Activated T-cell treated with anti-CD3 and anti-CD28 coated beads, Interleukin-2, amount 50 U/mL, for 4 hours (primary cell): ENCODE data around the gene IKZF3. TPM values are rescaled to one million over a fixed set of nuclear protein-coding genes. Genes with fewer than 3 reads are reported as not detected.

Experiments used
- ATAC-seq, 2 donors: fragments of 200-7000 bp; cut with Tn5 transposase; one replicate each; pipeline ENCODE4 v1.10.0; 2021
- DNase-seq: peaks from one replicate; pipeline ENCODE4 v3.0.0-alpha.2; 2020
- H3K27me3 Mint-ChIP-seq: one replicate; pipeline ENCODE4 v1.8.0; 2021; ENCODE audit warnings: low read depth, mixed read lengths
- H3K36me3 Mint-ChIP-seq: one replicate; pipeline ENCODE4 v1.8.0; 2022; ENCODE audit warnings: mixed read lengths; ENCODE audit not compliant: insufficient read depth
- H3K4me1 Mint-ChIP-seq: one replicate; pipeline ENCODE4 v1.8.0; 2021; ENCODE audit warnings: low read depth, mixed read lengths
- H3K4me3 Mint-ChIP-seq: one replicate; pipeline ENCODE4 v1.8.0; 2021; ENCODE audit warnings: mild to moderate bottlenecking, moderate library complexity, mixed read lengths
- H3K9me3 Mint-ChIP-seq: one replicate; pipeline ENCODE4 v1.8.0; 2021; ENCODE audit warnings: mixed read lengths
- total RNA-seq, 3 donors: library from RNA; stranded (reverse); gene quantifications; one replicate each; pipeline ENCODE4 v1.2.1, GENCODE V29; 2021

IKZF3 gene
- total RNA-seq, 3 donors from 2014 or later = 82.3 to 106 (median 91.6) TPM

DNA sequence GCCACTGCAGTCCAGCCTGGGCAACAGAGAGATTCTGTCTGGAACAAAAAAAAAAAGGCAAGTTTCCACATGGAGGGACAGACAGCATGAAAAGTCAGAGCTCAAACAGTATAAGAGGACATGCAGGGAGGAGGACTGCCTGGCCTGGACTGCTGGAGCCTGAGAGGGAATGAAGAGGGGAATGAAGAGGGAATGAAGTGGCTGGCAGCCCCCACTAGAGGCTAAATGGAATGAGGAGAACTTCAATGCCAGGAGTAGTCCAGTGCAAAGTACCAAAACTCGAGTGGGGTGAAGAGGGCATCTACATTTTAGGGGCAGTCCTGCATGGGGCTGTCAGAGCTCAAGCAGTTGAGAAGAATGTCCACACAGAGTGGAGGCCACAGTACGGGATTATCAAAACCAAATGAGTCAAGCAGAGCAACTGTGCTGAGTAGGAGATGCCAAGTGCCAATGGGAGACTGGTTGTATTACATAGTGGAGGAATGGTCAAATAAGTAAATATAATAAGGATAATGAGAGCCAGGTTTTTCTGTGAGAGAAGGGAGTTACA is 22.9 kb downstream of the IKZF3 start:
- peaks cover 51% of the 10 kb centered on the region for H3K4me1 Mint-ChIP-seq

DNA sequence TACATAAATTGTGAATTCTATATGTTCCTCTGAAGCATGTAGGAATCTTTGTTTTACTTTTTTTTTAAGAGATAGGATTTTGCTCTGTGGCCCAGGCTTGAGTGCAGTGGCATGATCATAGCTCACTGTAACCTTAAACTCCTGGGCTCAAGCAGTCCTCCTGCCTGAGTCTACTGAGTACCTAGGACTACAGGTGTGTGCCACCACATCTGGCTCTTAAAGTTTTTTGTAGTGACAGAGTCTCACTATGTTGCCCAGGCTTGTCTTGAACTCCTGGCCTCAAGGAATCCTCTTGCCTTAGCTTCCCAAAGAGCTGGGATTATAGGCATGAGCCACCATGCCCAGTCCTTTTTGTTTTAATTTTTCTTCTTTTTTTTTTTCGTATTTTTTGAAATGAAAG is 25.3 kb downstream of the IKZF3 start:
- DNase-seq (no peak), ATAC-seq (no peak)
- H3K27me3 Mint-ChIP-seq = no peaks in the 10 kb centered on the region
- H3K4me3 Mint-ChIP-seq = no peak overlapping the region
- H3K9me3 Mint-ChIP-seq = peaks cover 19% of the 10 kb centered on the region
- peaks cover 48% of the 10 kb centered on the region for H3K4me1 Mint-ChIP-seq
- H3K36me3 Mint-ChIP-seq = peaks cover 57% of the 10 kb centered on the region

More for the DNA sequence above, 22.9 kb downstream of the IKZF3 start:
- no peak overlapping the region for H3K4me3 Mint-ChIP-seq
- ATAC-seq (no peak), DNase-seq (no peak)
- peaks cover 43% of the 10 kb centered on the region for H3K36me3 Mint-ChIP-seq
- no peaks in the 10 kb centered on the region for H3K27me3 Mint-ChIP-seq
- peaks cover 11% of the 10 kb centered on the region for H3K9me3 Mint-ChIP-seq

DNA sequence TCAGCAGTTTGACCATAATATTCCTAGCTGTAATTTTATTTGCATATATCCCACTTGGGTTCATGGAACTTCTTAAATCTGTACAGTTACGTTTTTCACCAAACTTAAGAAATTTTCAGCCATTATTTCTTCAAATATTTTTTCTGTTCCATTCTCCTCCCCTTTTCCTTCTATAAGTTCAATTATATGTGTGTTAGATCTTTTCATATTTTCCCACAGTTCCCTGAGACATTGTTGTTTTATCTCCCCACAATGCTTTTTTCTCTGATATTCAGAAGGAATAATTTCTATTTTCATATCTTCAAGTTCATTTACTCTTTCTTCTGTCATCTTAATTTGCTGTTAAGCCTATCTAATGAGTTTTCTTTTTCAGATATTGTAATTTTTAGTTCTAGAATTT is 26.1 kb downstream of the IKZF3 start:
- H3K4me3 Mint-ChIP-seq = no peak overlapping the region
- peaks cover 45% of the 10 kb centered on the region for H3K4me1 Mint-ChIP-seq
- H3K36me3 Mint-ChIP-seq = peaks cover 60% of the 10 kb centered on the region
- ATAC-seq = no peak
- DNase-seq = no peak
- peaks cover 19% of the 10 kb centered on the region for H3K9me3 Mint-ChIP-seq
- no peaks in the 10 kb centered on the region for H3K27me3 Mint-ChIP-seq

DNA sequence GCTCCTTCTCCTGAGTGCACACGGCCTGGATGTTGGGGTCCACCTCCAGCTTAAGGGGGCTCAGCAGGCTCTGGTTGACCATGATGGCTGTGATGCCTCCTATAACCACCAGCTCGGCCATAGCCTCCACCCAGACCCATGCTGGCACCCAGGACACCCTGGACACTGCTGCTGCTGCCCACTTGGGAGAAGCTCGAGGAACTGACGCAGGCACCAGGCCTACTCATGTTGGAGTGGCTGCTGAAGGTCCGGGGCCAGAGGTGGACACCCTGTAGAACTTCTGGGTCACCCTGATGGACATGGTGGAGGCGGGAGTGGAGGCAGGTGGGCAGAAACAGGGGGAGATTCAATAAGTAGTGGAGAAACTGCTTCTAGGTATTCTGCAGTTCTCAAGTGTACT is 28.0 kb downstream of the IKZF3 start:
- DNase-seq (no peak), ATAC-seq (no peak)
- Mint-ChIP-seq H3K4me1 (peaks cover 39% of the 10 kb centered on the region), H3K9me3 (peaks cover 19% of the 10 kb centered on the region), H3K4me3 (no peak overlapping the region), H3K36me3 (peaks cover 60% of the 10 kb centered on the region), H3K27me3 (no peaks in the 10 kb centered on the region)

- ATAC-seq (no peak), DNase-seq (no peak)
- H3K4me1 Mint-ChIP-seq = peaks cover 36% of the 10 kb centered on the region
- H3K4me3 Mint-ChIP-seq = no peak overlapping the region
- no peaks in the 10 kb centered on the region for H3K27me3 Mint-ChIP-seq
- peaks cover 57% of the 10 kb centered on the region for H3K36me3 Mint-ChIP-seq
- peaks cover 19% of the 10 kb centered on the region for H3K9me3 Mint-ChIP-seq
These were observed 28.9 kb downstream of the IKZF3 start for GRCh38 chr17:39835038-39835786.

DNA sequence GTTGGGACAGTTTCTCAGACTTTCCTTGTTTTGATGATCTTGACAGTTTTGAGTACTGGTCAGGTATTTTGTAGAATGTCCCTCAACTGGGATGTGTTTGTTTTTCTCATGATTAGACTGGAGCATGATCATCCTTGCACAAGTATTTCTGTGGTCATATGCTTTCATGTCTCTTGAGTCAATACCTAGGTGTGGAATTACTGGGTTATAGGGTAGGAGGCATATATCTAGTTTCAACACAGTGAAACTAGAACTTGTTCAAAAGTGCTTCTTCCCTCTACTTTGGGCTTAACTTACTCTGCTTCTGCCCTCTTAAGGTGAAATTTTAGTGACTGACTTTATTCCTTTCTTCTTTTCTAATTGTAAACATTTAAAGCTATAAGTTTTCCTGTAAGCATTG is 30.1 kb downstream of the IKZF3 start:
- no peak for DNase-seq
- ATAC-seq = peak; percentile 79 to 81
- peaks cover 31% of the 10 kb centered on the region for H3K4me1 Mint-ChIP-seq
- peaks cover 56% of the 10 kb centered on the region for H3K36me3 Mint-ChIP-seq
- no peak overlapping the region for H3K4me3 Mint-ChIP-seq
- H3K9me3 Mint-ChIP-seq = peaks cover 16% of the 10 kb centered on the region
- no peaks in the 10 kb centered on the region for H3K27me3 Mint-ChIP-seq

DNA sequence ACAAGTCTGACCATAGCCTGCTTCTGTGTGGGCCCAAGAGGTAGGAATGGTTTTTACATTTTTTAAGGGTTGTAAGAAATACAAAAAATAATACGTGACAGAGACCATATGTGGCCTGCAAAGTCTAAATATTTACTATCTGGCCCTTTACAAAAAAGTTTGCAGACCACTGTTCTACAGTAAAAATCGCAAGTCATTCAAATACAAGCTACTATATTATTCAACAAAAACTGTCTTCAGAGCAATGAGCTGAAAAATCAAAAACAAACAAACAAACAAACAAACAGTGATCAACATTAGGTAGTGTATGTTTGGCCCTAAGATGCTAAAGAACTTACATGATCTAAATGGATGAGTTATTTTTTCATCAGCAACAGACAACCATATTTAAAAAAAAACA is 32.5 kb downstream of the IKZF3 start:
- no peak overlapping the region for H3K4me3 Mint-ChIP-seq
- peaks cover 40% of the 10 kb centered on the region for H3K4me1 Mint-ChIP-seq
- H3K27me3 Mint-ChIP-seq = no peaks in the 10 kb centered on the region
- H3K36me3 Mint-ChIP-seq = peaks cover 62% of the 10 kb centered on the region
- DNase-seq (no peak), ATAC-seq (no peak)
- peaks cover 8% of the 10 kb centered on the region for H3K9me3 Mint-ChIP-seq

- Mint-ChIP-seq H3K27me3 (no peaks in the 10 kb centered on the region), H3K9me3 (peaks cover 16% of the 10 kb centered on the region), H3K36me3 (peaks cover 73% of the 10 kb centered on the region), H3K4me3 (no peak overlapping the region), H3K4me1 (peaks cover 28% of the 10 kb centered on the region)
- ATAC-seq (peak; percentile 26 to 27), DNase-seq (no peak)
These were observed 35.7 kb downstream of the IKZF3 start for GRCh38 chr17:39828443-39828842.

DNA sequence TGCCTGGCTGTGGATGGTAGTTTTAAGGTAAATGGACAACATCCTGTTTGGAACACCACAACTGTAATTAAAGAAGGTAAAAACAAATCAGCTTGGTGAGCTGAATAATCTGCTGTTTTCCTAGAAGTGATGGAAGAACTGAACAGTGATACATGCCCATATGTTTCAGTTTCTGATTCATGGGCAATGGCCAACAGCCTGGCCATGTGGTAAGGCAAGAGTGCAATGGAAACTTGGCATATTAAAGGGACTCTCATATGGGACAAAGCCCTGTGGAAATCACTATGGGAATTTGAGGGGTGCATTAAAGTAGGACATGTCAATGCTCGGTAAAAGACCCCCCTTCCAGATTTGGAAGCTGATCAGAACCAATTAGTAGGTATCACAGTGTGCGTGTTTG is 37.8 kb downstream of the IKZF3 start:
- no peak for DNase-seq
- no peaks in the 10 kb centered on the region for H3K27me3 Mint-ChIP-seq
- no peak overlapping the region for H3K4me3 Mint-ChIP-seq
- no peak for ATAC-seq
- H3K9me3 Mint-ChIP-seq = peaks cover 24% of the 10 kb centered on the region
- H3K36me3 Mint-ChIP-seq = peaks cover 81% of the 10 kb centered on the region
- H3K4me1 Mint-ChIP-seq = peaks cover 33% of the 10 kb centered on the region

DNA sequence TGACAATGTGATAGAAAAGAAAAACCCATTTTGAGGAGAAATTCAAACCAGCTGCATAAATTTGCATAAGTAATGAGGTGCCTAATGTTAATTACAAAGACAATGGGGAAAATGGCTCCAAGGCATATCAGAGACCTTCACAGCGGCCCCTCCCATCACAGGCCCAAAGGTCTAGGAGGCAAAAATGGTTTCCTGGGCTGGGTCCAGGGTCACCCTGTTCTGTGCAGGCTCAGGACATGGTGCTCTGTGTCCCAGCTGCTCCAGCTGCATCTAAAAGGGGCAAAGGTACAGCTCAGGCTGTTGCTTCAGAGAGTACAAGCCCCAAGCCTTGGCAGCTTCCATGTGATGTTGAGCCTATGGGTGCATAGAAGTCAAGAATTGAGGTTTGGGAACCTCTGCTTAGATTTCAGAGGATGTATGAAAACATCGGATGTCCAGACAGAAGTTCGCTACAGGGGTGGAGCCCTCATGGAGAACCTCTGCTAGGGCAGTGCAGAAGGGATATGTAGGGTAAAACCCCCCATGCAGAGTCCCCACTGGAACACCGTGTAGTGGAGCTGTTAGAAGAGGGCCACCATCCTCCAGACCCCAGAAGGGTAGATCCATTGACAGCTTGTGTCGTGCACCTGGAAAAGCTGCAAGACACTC is 40.6 kb downstream of the IKZF3 start:
- no peak for ATAC-seq
- Mint-ChIP-seq H3K4me3 (no peak overlapping the region), H3K9me3 (peaks cover 24% of the 10 kb centered on the region), H3K36me3 (peaks cover 78% of the 10 kb centered on the region), H3K27me3 (no peaks in the 10 kb centered on the region), H3K4me1 (peaks cover 57% of the 10 kb centered on the region)
- DNase-seq = no peak

DNA sequence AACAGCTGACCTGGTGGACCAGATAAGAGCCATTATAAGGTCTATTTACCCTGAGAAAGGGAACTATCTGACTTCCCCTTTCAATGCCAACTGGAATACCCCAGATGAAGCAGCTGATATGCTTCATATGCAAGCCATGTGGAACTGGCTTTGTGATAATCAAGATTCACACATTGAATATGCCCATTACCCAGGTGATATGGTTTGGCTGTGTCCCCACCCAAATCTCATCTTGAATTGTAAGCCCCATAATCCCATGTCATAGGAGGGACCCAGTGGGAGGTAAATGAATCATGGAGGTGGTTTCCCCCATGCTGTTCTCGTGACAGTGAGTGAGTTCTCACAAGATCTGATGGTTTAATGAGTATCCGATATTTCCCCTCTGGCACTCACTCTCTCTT is 42.1 kb downstream of the IKZF3 start:
- peaks cover 67% of the 10 kb centered on the region for H3K36me3 Mint-ChIP-seq
- peaks cover 24% of the 10 kb centered on the region for H3K9me3 Mint-ChIP-seq
- no peaks in the 10 kb centered on the region for H3K27me3 Mint-ChIP-seq
- DNase-seq (no peak), ATAC-seq (peak; percentile 65 to 68)
- peaks cover 59% of the 10 kb centered on the region for H3K4me1 Mint-ChIP-seq
- H3K4me3 Mint-ChIP-seq = no peak overlapping the region

DNA sequence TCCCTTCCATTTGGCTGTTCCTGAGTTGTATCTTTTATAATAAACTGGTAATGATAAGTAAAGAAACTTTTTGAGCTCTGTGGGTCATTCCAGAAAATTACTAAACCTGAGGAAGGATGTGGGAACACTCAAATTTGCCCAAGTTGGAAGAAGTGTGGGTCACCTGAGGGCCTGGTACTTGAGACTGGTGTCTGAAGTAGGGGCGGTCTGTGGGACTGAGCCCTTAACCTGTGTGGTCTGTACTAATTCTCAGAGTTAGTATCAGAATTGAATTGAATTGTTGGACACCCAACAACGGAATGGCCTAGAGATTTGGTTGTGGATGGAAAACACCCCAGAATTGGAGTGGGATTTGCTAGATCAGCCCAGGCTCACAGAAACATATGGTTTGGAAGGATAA is 43.1 kb downstream of the IKZF3 start:
- no peak for DNase-seq
- H3K9me3 Mint-ChIP-seq = peaks cover 24% of the 10 kb centered on the region

GRCh38 chr17:39820541-39820940 is 43.6 kb downstream of the IKZF3 start:
- Mint-ChIP-seq H3K9me3 (peaks cover 24% of the 10 kb centered on the region), H3K4me3 (no peak overlapping the region)
- DNase-seq = no peak

More for the DNA sequence above, 43.1 kb downstream of the IKZF3 start:
- no peak for ATAC-seq
- peaks cover 53% of the 10 kb centered on the region for H3K4me1 Mint-ChIP-seq
- H3K27me3 Mint-ChIP-seq = no peaks in the 10 kb centered on the region
- no peak overlapping the region for H3K4me3 Mint-ChIP-seq
- peaks cover 60% of the 10 kb centered on the region for H3K36me3 Mint-ChIP-seq

DNA sequence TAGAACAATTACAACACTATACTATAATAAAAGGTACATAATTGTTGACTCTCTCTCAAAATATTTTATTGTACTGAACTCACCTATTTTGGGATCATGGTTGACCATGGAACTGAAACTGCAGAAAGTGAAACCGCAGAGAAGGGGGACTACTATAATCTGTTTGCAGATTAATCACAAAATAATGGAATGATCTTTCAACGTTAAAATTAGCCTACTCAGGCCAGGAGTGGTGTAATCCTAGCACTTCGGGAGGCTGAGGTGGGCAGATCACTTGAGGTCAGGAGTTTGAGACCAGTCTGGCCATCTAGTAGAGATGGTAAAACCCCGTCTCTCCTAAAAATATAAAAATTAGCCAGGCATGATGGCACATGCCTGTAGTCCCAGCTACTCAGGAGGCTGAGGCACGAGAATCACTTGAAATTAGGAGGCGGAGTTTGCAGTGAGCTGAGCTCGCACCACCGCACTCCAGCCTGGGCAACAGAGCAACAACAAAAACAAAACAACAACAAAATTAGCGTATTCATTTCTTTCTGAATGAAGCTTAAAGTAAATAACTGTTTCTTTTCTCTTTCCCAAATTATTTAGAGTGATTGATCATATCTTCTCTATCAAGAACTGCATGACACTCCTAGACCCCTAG is 45.6 kb downstream of the IKZF3 start:
- Mint-ChIP-seq H3K36me3 (peaks cover 53% of the 10 kb centered on the region), H3K27me3 (no peaks in the 10 kb centered on the region), H3K4me1 (peaks cover 78% of the 10 kb centered on the region), H3K4me3 (peak overlapping the region; percentile 56), H3K9me3 (peaks cover 7% of the 10 kb centered on the region)
- ATAC-seq (no peak), DNase-seq (no peak)

More at GRCh38 chr17:39820541-39820940, 43.6 kb downstream of the IKZF3 start:
- ATAC-seq = peak in 1 of 2 donors; percentile 29
- Mint-ChIP-seq H3K27me3 (no peaks in the 10 kb centered on the region), H3K36me3 (peaks cover 60% of the 10 kb centered on the region), H3K4me1 (peaks cover 57% of the 10 kb centered on the region)
